WERI-Rb-1 (cell line): ENCODE measurements around the gene CUEDC2.

Experiments used
- DNase-seq: peaks from one replicate; pipeline ENCODE4 v3.0.0-alpha.2; 2020
- H3K27ac ChIP-seq: fragments of 250-450 bp; sonication (Bioruptor Pico); 2 replicates; pipeline ENCODE4 v1.5.1; 2020; ENCODE audit warnings: mild to moderate bottlenecking, moderate library complexity
- H3K27me3 ChIP-seq: fragments of 250-450 bp; sonication (Bioruptor Pico); 2 replicates; pipeline ENCODE4 v1.5.1; 2021; ENCODE audit warnings: mild to moderate bottlenecking, low read depth, moderate library complexity; ENCODE audit not compliant: insufficient read depth, severe bottlenecking
- H3K36me3 ChIP-seq: fragments of 250-450 bp; sonication (Bioruptor Pico); 2 replicates; pipeline ENCODE4 v1.5.1; 2020; ENCODE audit warnings: mild to moderate bottlenecking, moderate library complexity
- H3K4me3 ChIP-seq: 2 replicates; pipeline ENCODE4 v1.5.1; 2011; ENCODE audit warnings: low read depth, mild to moderate bottlenecking, control low read depth, low read length
- H3K9me3 ChIP-seq: fragments of 250-450 bp; sonication (Bioruptor Pico); 2 replicates; pipeline ENCODE4 v1.5.1; 2021; ENCODE audit warnings: mild to moderate bottlenecking, moderate library complexity; ENCODE audit not compliant: severe bottlenecking
- TF ChIP-seq, protein P1 (sequence below): IDR thresholded peaks from 2 replicates; pipeline ENCODE4 v1.5.1; 2011; ENCODE audit warnings: low read depth, mild to moderate bottlenecking, control low read depth, inconsistent platforms, low read length

The CUEDC2 gene, protein sequence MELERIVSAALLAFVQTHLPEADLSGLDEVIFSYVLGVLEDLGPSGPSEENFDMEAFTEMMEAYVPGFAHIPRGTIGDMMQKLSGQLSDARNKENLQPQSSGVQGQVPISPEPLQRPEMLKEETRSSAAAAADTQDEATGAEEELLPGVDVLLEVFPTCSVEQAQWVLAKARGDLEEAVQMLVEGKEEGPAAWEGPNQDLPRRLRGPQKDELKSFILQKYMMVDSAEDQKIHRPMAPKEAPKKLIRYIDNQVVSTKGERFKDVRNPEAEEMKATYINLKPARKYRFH

DNA sequence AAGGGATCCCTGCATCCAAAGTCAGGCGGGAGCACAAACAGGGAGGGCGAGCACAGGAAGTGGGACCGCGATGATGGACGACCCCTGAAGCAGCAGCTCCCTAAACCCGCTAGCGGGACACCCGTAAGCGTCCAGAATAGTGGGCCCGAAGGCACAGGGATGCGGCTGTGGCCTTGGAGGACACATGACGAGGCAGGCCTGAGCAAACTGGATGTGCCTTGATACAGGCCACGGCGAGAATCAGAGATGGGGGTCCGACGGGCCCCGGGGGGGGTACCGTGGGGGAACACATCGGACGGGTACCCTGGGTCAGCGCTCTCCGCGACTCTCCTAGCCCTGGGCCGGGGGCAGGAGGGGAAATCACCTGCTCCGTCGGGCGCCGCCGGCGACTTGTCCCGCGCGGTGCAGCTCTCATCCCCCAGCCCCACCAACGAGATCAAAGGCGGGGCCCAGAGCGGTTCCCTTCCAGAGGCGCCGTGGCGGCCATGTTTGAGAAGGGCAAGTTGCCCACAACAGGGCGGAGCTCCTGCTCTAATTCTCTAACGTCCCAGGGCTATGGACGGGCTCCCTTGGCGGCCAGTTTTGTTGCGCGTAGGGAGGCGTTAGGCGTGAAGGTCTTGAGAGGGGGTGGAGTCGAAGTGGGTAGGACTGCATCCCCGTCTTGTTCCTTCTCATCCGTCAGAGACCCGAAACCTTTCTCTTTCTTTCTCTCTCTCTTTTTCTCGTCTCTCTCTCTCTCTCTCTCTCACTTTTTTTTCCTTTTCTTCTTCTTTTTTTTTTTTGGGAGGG lies at the start of gene CUEDC2:
Gene CUEDC2, minus strand, starts transcription at position 413 of the 789 bp plus-strand sequence. CDS start 7,386 bp downstream, outside the sequence.
- Histone ChIP-seq H3K36me3 (peaks cover 8% of the 10 kb centered on the region), H3K4me3 (peak within 1 kb of the TSS; percentile 96), H3K27me3 (no peaks in the 10 kb centered on the region), H3K9me3 (no peaks in the 10 kb centered on the region), H3K27ac (peak within 1 kb of the TSS; percentile 92)
- peak; percentile 97 for DNase-seq
- TF ChIP-seq, protein P1, sequence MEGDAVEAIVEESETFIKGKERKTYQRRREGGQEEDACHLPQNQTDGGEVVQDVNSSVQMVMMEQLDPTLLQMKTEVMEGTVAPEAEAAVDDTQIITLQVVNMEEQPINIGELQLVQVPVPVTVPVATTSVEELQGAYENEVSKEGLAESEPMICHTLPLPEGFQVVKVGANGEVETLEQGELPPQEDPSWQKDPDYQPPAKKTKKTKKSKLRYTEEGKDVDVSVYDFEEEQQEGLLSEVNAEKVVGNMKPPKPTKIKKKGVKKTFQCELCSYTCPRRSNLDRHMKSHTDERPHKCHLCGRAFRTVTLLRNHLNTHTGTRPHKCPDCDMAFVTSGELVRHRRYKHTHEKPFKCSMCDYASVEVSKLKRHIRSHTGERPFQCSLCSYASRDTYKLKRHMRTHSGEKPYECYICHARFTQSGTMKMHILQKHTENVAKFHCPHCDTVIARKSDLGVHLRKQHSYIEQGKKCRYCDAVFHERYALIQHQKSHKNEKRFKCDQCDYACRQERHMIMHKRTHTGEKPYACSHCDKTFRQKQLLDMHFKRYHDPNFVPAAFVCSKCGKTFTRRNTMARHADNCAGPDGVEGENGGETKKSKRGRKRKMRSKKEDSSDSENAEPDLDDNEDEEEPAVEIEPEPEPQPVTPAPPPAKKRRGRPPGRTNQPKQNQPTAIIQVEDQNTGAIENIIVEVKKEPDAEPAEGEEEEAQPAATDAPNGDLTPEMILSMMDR = no peak

DNA sequence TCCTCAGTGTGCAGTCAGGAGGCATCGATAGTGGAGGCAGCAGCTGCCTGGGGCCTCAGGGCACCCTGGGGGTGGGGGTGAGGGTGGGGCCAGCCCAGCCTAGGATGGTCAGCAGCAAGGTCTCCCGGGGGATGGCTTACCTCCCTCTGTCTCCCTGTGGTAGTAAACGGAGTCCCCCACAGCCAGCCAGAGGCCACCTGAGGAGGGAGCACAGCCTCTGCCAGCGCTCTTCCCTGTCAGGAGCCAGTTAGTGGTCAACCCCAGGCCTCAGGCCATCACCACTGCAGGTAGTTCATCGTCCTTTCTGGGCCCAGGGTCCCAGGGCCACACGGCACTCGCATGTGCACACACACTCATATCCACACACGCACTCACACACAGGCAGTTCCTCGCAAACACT lies 48.0 kb upstream of the CUEDC2 start:
- Histone ChIP-seq H3K27me3 (no peaks in the 10 kb centered on the region), H3K4me3 (no peak overlapping the region), H3K9me3 (no peaks in the 10 kb centered on the region), H3K36me3 (peaks cover 83% of the 10 kb centered on the region), H3K27ac (no peak overlapping the region)
- DNase-seq = no peak
- TF ChIP-seq, protein P1 = no peak

DNA sequence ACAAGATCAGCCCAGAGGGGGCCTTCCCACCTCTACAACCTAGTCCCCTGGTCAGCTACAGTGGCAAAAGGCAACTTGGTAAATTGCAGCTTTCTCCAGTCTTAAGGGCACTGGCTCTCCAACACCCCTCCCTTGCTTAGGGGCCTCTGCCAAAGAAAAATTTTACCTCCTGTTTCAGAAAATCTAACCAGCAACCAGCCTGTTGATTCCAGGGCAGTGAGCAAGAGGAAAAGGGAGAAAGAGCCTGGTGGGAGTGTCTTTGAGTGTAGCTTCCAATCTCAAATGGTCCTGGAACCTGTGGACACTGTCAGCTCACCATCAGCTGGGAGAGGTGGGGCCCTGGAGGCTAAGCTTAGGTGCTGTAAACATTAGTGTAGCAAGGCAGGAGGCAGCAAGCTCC lies 47.3 kb upstream of the CUEDC2 start:
- H3K27ac ChIP-seq = no peak overlapping the region
- TF ChIP-seq, protein P1 = no peak
- no peak for DNase-seq
- H3K27me3 ChIP-seq = no peaks in the 10 kb centered on the region
- peaks cover 82% of the 10 kb centered on the region for H3K36me3 ChIP-seq
- no peak overlapping the region for H3K4me3 ChIP-seq
- no peaks in the 10 kb centered on the region for H3K9me3 ChIP-seq

DNA sequence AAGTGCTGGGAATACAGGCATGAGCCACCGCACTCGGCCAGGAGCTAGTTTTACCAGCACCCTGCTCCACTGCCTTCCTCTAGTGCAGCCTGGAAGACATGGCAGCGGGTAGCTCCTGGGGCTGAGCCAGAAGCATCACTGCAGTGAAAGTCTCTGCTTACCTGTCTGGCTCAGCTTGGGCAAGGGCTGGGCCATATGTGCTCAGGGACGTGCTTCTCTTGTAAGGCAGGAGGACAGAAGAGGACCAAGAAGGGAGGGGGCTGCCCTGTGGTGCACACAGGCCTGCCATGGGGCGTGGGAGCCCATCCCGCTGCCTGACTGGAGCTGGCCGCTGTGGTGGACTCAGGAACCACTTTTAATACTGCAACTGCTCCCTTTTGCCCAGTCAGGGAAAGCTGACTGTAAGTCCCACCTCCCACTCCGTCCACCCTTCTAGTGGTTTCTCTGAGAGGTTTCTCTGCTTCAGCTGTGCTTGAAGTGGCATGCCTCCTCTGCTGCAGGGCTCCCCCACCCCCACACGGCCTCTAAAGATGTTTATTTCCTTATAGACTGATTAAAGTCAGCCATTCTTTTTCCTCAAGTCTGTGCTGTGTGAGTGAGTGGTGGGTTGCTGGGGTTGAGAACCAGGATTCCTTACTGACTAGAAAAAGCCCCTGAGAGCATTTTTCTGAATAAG lies 44.2 kb upstream of the CUEDC2 start:
- Histone ChIP-seq H3K27ac (no peak overlapping the region), H3K4me3 (no peak overlapping the region), H3K9me3 (no peaks in the 10 kb centered on the region), H3K27me3 (no peaks in the 10 kb centered on the region), H3K36me3 (peaks cover 66% of the 10 kb centered on the region)
- DNase-seq = no peak
- TF ChIP-seq, protein P1 = no peak

DNA sequence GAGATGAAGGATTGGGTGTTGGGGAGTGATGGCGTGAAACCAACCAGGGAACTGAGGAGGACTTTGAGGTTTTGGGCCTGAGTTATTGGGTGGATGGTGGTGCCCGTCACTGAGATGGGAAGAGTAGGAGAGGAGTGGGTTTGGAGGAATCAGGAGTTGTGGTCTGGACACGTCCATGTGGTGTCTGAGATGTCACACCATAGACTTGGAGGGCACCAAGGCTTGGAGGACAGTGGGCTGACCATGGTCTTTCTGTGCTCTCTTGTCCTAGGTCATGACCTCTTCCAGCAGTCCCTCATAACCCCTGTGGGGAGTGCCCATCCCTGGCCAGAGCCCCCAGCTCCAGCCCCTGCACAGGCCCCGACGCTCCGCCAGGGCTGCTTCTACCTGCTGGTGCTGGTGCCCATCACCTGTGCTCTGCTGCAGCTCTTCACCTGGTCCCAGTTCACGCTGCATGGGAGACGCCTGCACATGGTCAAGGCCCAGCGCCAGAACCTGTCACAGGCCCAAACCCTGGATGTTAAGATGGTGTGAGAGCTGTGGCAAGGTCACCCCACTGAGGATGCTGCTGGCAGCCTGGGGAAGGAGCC lies 43.2 kb upstream of the CUEDC2 start:
- Histone ChIP-seq H3K4me3 (no peak overlapping the region), H3K36me3 (peaks cover 58% of the 10 kb centered on the region), H3K27ac (no peak overlapping the region), H3K9me3 (no peaks in the 10 kb centered on the region), H3K27me3 (no peaks in the 10 kb centered on the region)
- TF ChIP-seq, protein P1 = no peak
- DNase-seq = no peak
